Measurements from ENCODE around the gene JADE3. TPM values are rescaled to one million over a fixed set of nuclear protein-coding genes. Genes with fewer than 3 reads are reported as not detected.
A peak's percentile ranks its signal among the peaks of the same experiment; 100 is the strongest.

The JADE3 gene
- total and polyA plus RNA-seq, 2 experiments from 2014 or later, result 6.4 to 18.6 TPM

- H3K9me3 ChIP-seq (ENCODE audit: low read depth), result no peaks in the 10 kb centered on the region
- H3K27me3 ChIP-seq, result no peaks in the 10 kb centered on the region
- no peaks in the 10 kb centered on the region for H4K20me1 ChIP-seq (ENCODE audit: insufficient read depth, poor library complexity, severe bottlenecking)
- peak overlapping the region; percentile 69 for H3K4me2 ChIP-seq
- H2AFZ ChIP-seq, result no peak overlapping the region
- no peak overlapping the region for H3K4me3 ChIP-seq
- H3K27ac ChIP-seq, result peak overlapping the region; percentile 72
- no peaks in the 10 kb centered on the region for H3K9me2 ChIP-seq (replicated peaks; ENCODE audit: insufficient read depth)
- TF ChIP-seq EZH2 (IDR thresholded peaks at IDR 0.05; ENCODE audit: borderline replicate concordance), result no peak
- no peaks in the 10 kb centered on the region for H3K79me2 ChIP-seq
- no peaks in the 10 kb centered on the region for H3K4me1 ChIP-seq (ENCODE audit: insufficient read depth)
- DNase-seq (ENCODE audit: low spot score), result no peak
- 65% methylated on average over 9 of the region's 9 CpGs for WGBS (ENCODE audit: low lambda C conversion rate, missing lambda C conversion rate)
- no peaks in the 10 kb centered on the region for H3K36me3 ChIP-seq (replicated peaks; ENCODE audit: insufficient read depth, low read depth)
Measured at GRCh38 chrX:47080215-47080914, 168.1 kb downstream of the JADE3 start.

- Histone ChIP-seq H3K27me3 (no peaks in the 10 kb centered on the region), H3K9me2 (replicated peaks; ENCODE audit: insufficient read depth) (no peaks in the 10 kb centered on the region), H3K4me2 (peak overlapping the region; percentile 69), H3K4me1 (ENCODE audit: insufficient read depth) (no peaks in the 10 kb centered on the region), H3K27ac (peak overlapping the region; percentile 72), H3K9me3 (ENCODE audit: low read depth) (no peaks in the 10 kb centered on the region), H3K4me3 (no peak overlapping the region), H4K20me1 (ENCODE audit: insufficient read depth, poor library complexity, severe bottlenecking) (no peaks in the 10 kb centered on the region), H2AFZ (no peak overlapping the region), H3K79me2 (no peaks in the 10 kb centered on the region), H3K36me3 (replicated peaks; ENCODE audit: insufficient read depth, low read depth) (no peaks in the 10 kb centered on the region)
- DNase-seq (ENCODE audit: low spot score), result no peak
- TF ChIP-seq CTCF (IDR thresholded peaks at IDR 0.05; ENCODE audit: poor library complexity), result no peak
- 58% methylated on average over 5 of the region's 5 CpGs for WGBS (ENCODE audit: low lambda C conversion rate, missing lambda C conversion rate)
Measured at GRCh38 chrX:47080915-47081236, 168.7 kb downstream of the JADE3 start.

GRCh38 chrX:47091149-47091775 is 179.0 kb downstream of the JADE3 start:
- DNase-seq (ENCODE audit: low spot score), result no peak
- no peak overlapping the region for H3K4me2 ChIP-seq
- no peaks in the 10 kb centered on the region for H3K4me1 ChIP-seq (ENCODE audit: insufficient read depth)
- H2AFZ ChIP-seq, result no peak overlapping the region
- H3K27me3 ChIP-seq, result no peaks in the 10 kb centered on the region
- H3K79me2 ChIP-seq, result no peaks in the 10 kb centered on the region
- no peaks in the 10 kb centered on the region for H4K20me1 ChIP-seq (ENCODE audit: insufficient read depth, poor library complexity, severe bottlenecking)
- H3K36me3 ChIP-seq (replicated peaks; ENCODE audit: insufficient read depth, low read depth), result no peaks in the 10 kb centered on the region
- H3K27ac ChIP-seq, result no peak overlapping the region
- TF ChIP-seq CTCF (IDR thresholded peaks at IDR 0.05; ENCODE audit: poor library complexity) (no peak), EZH2phosphoT487 (IDR thresholded peaks at IDR 0.05; ENCODE audit: low read depth, severe bottlenecking, unreplicated experiment) (no peak), EZH2 (IDR thresholded peaks at IDR 0.05; ENCODE audit: borderline replicate concordance) (no peak)
- no peaks in the 10 kb centered on the region for H3K9me3 ChIP-seq (ENCODE audit: low read depth)
- 54% methylated on average over 4 of the region's 4 CpGs for WGBS (ENCODE audit: low lambda C conversion rate, missing lambda C conversion rate)
- no peaks in the 10 kb centered on the region for H3K9me2 ChIP-seq (replicated peaks; ENCODE audit: insufficient read depth)
- no peak overlapping the region for H3K4me3 ChIP-seq

GRCh38 chrX:47093248-47093647 is 181.0 kb downstream of the JADE3 start:
- TF ChIP-seq EZH2 (IDR thresholded peaks at IDR 0.05; ENCODE audit: borderline replicate concordance) (no peak), CTCF (IDR thresholded peaks at IDR 0.05; ENCODE audit: poor library complexity) (peak; percentile 59), EZH2phosphoT487 (IDR thresholded peaks at IDR 0.05; ENCODE audit: low read depth, severe bottlenecking, unreplicated experiment) (no peak)
- no peak overlapping the region for H2AFZ ChIP-seq
- 18% methylated on average over 1 of the region's 1 CpG for WGBS (ENCODE audit: low lambda C conversion rate, missing lambda C conversion rate)
- H3K9me3 ChIP-seq (ENCODE audit: low read depth), result no peaks in the 10 kb centered on the region
- no peak overlapping the region for H3K4me2 ChIP-seq
- H3K27me3 ChIP-seq, result no peaks in the 10 kb centered on the region
- H3K27ac ChIP-seq, result no peak overlapping the region
- no peaks in the 10 kb centered on the region for H3K9me2 ChIP-seq (replicated peaks; ENCODE audit: insufficient read depth)
- no peaks in the 10 kb centered on the region for H3K4me1 ChIP-seq (ENCODE audit: insufficient read depth)
- H4K20me1 ChIP-seq (ENCODE audit: insufficient read depth, poor library complexity, severe bottlenecking), result no peaks in the 10 kb centered on the region
- DNase-seq (ENCODE audit: low spot score), result peak; percentile 50
- no peaks in the 10 kb centered on the region for H3K36me3 ChIP-seq (replicated peaks; ENCODE audit: insufficient read depth, low read depth)
- no peak overlapping the region for H3K4me3 ChIP-seq
- H3K79me2 ChIP-seq, result no peaks in the 10 kb centered on the region
